SK-N-SH treated with all-trans-retinoic acid at 6 μM for 48 hours (cell line): Measurements from ENCODE around the gene AP2M1.

Source experiments
- BACH2 ChIP-seq: fragments of 250-450 bp; sonication (Bioruptor Pico); IDR thresholded peaks from 2 replicates; pipeline ENCODE4 v1.9.0; 2021; ENCODE audit warnings: mild to moderate bottlenecking, borderline replicate concordance
- CSDC2 ChIP-seq: fragments of 250-450 bp; sonication (Bioruptor Pico); IDR thresholded peaks from 2 replicates; pipeline ENCODE4 v1.5.0; 2020; ENCODE audit warnings: mild to moderate bottlenecking, moderate library complexity
- OSR1 ChIP-seq: fragments of 250-450 bp; sonication (Bioruptor Pico); IDR thresholded peaks from 2 replicates; pipeline ENCODE4 v1.8.0; 2022; ENCODE audit warnings: moderate library complexity, mild to moderate bottlenecking, inconsistent platforms
- RARB ChIP-seq: fragments of 250-450 bp; sonication (Bioruptor Pico); IDR thresholded peaks from 2 replicates; pipeline ENCODE4 v1.8.0; 2021; ENCODE audit warnings: mild to moderate bottlenecking, moderate library complexity
- ZNF70 ChIP-seq: fragments of 450-650 bp; formaldehyde crosslinking; IDR thresholded peaks from 2 replicates; pipeline ENCODE4 v1.5.0; 2020; ENCODE audit warnings: mild to moderate bottlenecking, moderate library complexity
- ZNF8 ChIP-seq: fragments of 450-650 bp; formaldehyde crosslinking; IDR thresholded peaks from 2 replicates; pipeline ENCODE4 v1.5.0; 2020; ENCODE audit warnings: mild to moderate bottlenecking, moderate library complexity
- TF ChIP-seq, protein P1 (sequence below): fragments of 250-450 bp; sonication (Bioruptor Pico); IDR thresholded peaks from 2 replicates; pipeline ENCODE4 v1.8.0; 2021; ENCODE audit warnings: low read depth, mild to moderate bottlenecking, moderate library complexity, borderline replicate concordance
- TF ChIP-seq, protein P2 (sequence below): fragments of 250-450 bp; sonication (Bioruptor Pico); IDR thresholded peaks from 2 replicates; pipeline ENCODE4 v1.8.0; 2020; ENCODE audit warnings: mild to moderate bottlenecking, moderate library complexity, borderline replicate concordance
- TF ChIP-seq, protein P3 (sequence below): fragments of 250-450 bp; sonication (Bioruptor Pico); IDR thresholded peaks from 2 replicates; pipeline ENCODE4 v1.5.1; 2020; ENCODE audit warnings: low read depth, mild to moderate bottlenecking, moderate library complexity
- TF ChIP-seq, protein P4 (sequence below): fragments of 250-450 bp; sonication (Bioruptor Pico); IDR thresholded peaks from 2 replicates; pipeline ENCODE4 v1.5.0; 2020; ENCODE audit warnings: mild to moderate bottlenecking, moderate library complexity
- TF ChIP-seq, protein P5 (sequence below): fragments of 250-450 bp; sonication (Bioruptor Pico); IDR thresholded peaks from 2 replicates; pipeline ENCODE4 v1.5.1; 2021; ENCODE audit warnings: mild to moderate bottlenecking, moderate library complexity

DNA sequence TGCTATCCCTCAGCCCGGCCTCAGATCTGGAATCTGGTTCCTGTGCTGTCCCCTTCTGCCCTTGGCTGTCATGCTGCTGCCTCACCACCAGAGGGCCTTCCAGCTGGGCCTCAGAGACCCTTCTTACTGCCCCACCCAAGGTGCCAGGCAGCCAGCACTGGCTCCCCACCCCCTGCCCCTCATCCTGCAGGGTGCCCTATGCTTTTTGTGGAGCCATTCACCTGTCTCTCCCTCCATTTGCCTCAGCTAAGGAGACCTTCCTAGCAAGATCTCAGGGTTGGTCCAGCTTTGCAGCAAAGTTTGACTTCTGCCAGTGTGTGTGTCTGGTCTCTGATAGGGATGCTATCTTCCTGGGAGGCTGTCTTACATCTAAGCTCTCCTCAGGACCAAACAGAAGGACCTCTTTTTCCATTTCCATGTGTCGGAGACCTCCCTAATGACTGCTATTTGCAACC is 52.9 kb downstream of the AP2M1 start:
- TF ChIP-seq BACH2 (CRISPR knock-in tag) (no peak), ZNF70 (CRISPR knock-in tag) (no peak), OSR1 (no peak), CSDC2 (CRISPR knock-in tag) (no peak), ZNF8 (CRISPR knock-in tag) (no peak), RARB (no peak)
- TF ChIP-seq, protein P1, sequence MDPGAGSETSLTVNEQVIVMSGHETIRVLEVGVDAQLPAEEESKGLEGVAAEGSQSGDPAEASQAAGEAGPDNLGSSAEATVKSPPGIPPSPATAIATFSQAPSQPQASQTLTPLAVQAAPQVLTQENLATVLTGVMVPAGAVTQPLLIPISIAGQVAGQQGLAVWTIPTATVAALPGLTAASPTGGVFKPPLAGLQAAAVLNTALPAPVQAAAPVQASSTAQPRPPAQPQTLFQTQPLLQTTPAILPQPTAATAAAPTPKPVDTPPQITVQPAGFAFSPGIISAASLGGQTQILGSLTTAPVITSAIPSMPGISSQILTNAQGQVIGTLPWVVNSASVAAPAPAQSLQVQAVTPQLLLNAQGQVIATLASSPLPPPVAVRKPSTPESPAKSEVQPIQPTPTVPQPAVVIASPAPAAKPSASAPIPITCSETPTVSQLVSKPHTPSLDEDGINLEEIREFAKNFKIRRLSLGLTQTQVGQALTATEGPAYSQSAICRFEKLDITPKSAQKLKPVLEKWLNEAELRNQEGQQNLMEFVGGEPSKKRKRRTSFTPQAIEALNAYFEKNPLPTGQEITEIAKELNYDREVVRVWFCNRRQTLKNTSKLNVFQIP (CRISPR knock-in tag), result no peak
- TF ChIP-seq, protein P2, sequence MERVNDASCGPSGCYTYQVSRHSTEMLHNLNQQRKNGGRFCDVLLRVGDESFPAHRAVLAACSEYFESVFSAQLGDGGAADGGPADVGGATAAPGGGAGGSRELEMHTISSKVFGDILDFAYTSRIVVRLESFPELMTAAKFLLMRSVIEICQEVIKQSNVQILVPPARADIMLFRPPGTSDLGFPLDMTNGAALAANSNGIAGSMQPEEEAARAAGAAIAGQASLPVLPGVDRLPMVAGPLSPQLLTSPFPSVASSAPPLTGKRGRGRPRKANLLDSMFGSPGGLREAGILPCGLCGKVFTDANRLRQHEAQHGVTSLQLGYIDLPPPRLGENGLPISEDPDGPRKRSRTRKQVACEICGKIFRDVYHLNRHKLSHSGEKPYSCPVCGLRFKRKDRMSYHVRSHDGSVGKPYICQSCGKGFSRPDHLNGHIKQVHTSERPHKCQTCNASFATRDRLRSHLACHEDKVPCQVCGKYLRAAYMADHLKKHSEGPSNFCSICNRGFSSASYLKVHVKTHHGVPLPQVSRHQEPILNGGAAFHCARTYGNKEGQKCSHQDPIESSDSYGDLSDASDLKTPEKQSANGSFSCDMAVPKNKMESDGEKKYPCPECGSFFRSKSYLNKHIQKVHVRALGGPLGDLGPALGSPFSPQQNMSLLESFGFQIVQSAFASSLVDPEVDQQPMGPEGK (CRISPR knock-in tag), result no peak
- TF ChIP-seq, protein P3, sequence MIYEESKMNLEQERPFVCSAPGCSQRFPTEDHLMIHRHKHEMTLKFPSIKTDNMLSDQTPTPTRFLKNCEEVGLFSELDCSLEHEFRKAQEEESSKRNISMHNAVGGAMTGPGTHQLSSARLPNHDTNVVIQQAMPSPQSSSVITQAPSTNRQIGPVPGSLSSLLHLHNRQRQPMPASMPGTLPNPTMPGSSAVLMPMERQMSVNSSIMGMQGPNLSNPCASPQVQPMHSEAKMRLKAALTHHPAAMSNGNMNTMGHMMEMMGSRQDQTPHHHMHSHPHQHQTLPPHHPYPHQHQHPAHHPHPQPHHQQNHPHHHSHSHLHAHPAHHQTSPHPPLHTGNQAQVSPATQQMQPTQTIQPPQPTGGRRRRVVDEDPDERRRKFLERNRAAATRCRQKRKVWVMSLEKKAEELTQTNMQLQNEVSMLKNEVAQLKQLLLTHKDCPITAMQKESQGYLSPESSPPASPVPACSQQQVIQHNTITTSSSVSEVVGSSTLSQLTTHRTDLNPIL (CRISPR knock-in tag), result no peak
- TF ChIP-seq, protein P4, sequence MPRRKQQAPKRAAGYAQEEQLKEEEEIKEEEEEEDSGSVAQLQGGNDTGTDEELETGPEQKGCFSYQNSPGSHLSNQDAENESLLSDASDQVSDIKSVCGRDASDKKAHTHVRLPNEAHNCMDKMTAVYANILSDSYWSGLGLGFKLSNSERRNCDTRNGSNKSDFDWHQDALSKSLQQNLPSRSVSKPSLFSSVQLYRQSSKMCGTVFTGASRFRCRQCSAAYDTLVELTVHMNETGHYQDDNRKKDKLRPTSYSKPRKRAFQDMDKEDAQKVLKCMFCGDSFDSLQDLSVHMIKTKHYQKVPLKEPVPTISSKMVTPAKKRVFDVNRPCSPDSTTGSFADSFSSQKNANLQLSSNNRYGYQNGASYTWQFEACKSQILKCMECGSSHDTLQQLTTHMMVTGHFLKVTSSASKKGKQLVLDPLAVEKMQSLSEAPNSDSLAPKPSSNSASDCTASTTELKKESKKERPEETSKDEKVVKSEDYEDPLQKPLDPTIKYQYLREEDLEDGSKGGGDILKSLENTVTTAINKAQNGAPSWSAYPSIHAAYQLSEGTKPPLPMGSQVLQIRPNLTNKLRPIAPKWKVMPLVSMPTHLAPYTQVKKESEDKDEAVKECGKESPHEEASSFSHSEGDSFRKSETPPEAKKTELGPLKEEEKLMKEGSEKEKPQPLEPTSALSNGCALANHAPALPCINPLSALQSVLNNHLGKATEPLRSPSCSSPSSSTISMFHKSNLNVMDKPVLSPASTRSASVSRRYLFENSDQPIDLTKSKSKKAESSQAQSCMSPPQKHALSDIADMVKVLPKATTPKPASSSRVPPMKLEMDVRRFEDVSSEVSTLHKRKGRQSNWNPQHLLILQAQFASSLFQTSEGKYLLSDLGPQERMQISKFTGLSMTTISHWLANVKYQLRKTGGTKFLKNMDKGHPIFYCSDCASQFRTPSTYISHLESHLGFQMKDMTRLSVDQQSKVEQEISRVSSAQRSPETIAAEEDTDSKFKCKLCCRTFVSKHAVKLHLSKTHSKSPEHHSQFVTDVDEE (CRISPR knock-in tag), result no peak
- TF ChIP-seq, protein P5, sequence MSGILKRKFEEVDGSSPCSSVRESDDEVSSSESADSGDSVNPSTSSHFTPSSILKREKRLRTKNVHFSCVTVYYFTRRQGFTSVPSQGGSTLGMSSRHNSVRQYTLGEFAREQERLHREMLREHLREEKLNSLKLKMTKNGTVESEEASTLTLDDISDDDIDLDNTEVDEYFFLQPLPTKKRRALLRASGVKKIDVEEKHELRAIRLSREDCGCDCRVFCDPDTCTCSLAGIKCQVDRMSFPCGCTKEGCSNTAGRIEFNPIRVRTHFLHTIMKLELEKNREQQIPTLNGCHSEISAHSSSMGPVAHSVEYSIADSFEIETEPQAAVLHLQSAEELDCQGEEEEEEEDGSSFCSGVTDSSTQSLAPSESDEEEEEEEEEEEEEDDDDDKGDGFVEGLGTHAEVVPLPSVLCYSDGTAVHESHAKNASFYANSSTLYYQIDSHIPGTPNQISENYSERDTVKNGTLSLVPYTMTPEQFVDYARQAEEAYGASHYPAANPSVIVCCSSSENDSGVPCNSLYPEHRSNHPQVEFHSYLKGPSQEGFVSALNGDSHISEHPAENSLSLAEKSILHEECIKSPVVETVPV (CRISPR knock-in tag), result no peak
